Activated gamma-delta T cell treated with Interleukin-2 at 50 U/mL for 16 hours (primary cell): Measurements from ENCODE around the gene TSN.
"Not testable (repeated sequence)": the region's sequence is repeated elsewhere in the genome, so short reads cannot be mapped to it uniquely, and the experiment has no call there.

Experiments used
- DNase-seq: peaks from one replicate; pipeline ENCODE4 v3.0.0-alpha.2; 2020

TSN gene

DNA sequence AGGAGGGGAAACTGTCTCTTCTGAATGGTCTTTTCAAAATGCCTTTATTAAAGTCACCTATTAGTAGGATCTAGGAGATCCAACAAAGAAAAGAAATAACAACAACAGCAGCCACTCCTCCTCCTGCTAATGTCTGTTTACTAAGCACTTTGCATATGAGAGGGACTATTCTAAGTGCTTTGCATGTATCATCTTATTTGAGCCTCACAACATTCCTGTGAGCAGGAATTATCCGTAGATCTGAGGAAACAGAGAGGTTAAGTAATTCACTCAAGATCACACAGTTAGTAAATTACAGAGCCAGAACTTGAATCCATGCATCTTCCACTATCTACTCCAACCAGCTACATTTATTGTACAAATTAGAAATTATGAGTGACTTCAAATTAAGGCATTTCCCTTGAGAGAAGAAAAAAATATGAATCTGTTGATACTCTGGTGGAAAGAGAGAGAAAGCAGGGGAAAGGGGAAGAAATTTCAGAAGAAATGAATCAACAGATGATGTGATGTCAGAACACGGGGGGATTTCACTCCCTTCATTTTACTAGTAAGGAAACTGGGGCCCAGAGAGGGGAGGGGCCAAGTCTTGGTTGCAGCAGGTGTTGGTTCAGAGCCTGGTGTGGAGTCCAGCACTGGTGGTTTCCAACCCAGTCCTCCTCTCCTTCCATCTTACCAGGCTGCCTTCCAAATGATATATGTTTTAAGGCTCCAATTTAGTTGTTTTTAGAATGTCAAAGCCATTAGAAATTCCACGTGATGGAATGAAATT, 49.7 kb downstream of the TSN start:
- DNase-seq = no peak

DNA sequence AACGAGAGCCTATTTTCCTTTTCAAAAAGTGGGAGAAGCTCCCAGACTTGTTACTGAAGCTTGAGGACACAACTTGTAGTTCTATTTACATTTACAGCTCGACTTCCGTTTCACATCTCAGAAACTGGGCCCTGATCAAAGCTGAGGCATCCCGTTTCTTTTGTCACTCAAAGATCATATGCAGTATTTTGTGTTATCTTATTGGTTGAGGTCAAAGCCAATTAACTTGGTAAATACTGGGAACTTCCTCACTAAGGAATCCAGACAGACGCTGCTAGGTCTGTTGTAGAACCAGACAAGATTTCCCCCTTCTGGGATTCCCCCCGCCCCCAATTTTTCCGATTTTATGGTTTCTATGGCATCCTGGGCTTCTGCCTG, 50.3 kb downstream of the TSN start:
- no peak for DNase-seq

DNA sequence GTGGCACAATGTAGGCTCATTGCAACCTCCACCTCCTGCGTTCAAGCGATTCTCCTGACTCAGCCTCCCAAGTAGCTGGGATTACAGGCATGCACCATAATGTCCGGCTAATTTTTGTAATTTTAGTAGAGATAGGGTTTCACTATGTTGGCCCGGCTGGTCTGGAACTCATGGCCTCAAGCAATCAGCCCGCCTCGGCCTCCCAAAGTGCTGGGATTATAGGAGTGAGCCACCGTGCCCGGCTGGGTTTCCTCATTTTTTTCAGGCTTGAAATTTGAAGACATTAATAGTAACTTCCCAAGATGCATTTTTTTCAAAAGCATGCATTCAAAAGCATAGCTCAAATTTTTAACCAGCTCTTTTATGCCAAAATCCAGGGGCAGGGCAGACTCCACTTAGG, 52.3 kb downstream of the TSN start:
- DNase-seq = not testable (repeated sequence)

DNA sequence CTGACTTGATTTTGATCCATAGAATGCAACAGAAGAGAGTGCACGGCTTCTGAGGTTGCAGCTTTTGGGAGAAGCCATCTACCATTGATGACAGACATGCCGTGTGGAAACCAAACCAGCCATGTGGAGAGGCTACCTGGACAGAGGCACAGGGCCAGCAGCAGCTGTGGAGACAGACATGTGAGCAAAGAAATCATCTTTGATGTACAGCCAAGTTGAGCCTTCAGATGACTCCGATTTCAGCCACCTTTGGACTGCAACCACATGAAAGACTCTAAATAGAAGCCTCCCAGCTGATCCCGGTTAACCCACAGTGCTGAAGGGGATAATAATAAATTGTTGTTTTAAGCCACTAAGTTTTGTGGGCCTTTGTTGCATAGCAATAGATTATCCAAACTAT, 54.2 kb downstream of the TSN start:
- no peak for DNase-seq

DNA sequence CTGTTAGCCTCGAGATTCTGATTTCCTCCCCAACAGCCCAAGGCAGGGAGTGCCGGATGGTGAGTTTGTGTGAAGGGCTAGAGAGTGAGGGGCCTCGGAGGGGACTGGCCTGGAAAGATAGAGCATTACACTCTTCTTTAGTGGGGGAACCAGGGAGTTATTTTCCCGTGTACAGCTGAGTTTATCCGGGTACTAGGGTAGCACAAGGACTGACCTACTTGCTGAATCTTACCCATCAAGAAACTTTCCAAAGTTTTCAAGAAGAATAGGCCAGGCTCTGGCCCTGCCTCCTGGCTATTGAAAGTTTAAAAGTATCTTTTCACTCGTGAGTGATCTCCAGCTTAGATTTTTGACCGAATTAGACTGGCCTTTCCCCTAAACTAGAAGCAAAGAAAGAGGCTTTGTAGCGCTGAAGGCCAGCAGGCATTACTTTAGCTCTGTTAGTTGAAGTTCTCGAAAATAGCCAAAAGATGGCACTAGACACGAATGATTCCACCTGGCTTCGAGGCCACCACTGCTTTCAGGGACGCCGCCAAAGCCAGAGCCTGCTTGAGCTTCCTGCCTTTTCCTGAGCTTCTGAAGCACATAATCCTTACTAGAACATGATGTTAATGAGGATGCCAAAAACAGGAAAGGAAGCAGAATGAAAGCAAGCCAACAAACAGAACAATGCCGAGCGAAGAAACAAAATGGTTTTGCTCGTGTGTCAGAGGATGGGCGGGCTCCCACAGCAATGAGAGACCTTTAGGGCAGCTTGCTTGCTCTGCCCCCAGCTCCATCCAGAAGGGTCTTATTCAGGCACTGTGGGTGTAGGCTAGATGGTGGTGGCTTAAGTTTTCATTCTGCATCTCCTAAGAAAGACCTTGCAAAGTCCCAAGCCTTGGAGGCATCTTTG, 55.8 kb downstream of the TSN start:
- no peak for DNase-seq

DNA sequence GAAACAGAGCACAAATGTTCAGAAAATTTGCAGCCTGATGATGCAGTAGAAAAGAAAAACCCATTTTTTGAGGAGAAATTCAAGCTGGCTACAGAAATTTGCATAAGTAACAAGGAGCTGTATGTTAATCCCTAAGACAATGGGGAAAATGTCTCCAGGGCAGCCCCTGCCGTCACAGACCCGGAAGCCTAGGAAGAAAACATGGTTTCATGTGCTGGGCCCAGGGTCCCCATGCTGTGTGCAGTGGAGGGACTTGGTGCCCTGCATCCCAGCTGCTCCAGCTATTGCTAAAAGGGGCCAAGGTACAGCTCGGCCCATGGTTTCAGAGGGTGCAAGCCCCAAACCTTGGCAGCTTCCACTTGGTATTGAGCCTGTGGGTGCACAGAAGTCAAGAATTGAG, 57.6 kb downstream of the TSN start:
- DNase-seq = not testable (repeated sequence)

DNA sequence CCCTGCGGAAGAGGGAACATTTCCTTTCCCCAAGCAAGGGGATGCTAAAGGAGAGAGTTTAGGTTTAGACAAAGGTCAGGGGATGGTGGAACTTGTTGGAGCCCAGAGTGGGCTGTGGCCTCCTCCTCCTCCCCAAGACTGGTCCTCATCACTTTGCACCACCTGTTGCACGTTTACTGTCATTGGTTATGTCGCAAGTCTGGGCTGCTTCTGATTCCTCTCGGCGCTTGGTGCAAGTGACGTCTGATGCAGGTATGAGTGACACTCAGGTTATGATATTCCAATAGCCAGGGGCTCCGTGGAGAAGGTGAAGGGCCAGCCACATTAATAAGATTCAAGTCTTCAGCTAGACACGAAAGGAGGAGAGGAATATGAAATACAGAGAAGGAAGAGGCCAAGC, 59.8 kb downstream of the TSN start:
- DNase-seq = no peak

DNA sequence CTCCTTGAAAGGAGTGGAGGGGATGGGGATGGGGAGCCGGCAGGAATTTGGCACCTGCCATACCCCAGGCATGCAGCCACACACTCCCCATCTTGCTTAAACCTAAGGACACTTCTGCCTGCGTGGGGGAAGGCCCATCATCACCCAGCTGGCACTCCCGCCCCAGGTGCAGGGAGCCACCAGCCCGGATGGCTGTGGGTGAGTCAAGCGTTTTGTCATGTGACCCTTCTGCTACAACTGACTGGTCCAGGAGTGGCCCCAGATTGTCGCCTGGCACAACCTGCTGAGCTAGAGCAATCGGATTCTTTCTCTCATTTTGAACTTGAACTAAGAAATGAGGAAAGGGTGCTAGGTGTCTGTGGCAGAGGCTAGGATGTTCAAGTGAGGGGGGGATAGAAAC, 61.3 kb downstream of the TSN start:
- DNase-seq = no peak

DNA sequence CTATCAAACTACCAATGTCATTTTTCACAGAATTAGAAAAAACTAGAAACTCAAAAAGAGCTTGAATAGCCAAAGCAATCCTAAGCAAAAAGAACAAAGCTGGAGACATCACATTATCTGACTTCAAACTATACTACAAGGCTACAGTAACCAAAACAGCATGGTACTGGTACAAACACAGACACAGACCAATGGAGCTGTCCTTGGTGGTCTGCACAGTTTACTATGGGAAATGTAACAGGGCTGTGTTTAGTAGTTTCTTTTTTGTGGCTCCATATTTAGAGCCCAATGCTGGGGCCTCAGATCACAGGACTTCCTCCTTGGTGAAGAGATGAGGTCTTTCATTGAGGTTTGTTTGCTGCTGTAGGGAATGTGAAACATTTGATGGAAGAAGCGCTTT, 61.9 kb downstream of the TSN start:
- DNase-seq = not testable (repeated sequence)
